ENCODE data around the gene CST8.
"Not testable (repeated sequence)": the region's sequence is repeated elsewhere in the genome, so short reads cannot be mapped to it uniquely, and the experiment has no call there.

The CST8 gene

GRCh38 chr20:23454816-23455215 lies 36.1 kb upstream of the CST8 start:
- Histone ChIP-seq H3K4me1 (ENCODE audit: control insufficient read depth, insufficient read depth, low read length) (no peaks in the 10 kb centered on the region), H3K27ac (ENCODE audit: low read depth, low read length) (no peak overlapping the region), H3K4me3 (ENCODE audit: low read length) (no peak overlapping the region), H3K9ac (ENCODE audit: low read length) (no peak overlapping the region), H3K27me3 (ENCODE audit: control insufficient read depth, insufficient read depth, low read length) (no peaks in the 10 kb centered on the region), H3K36me3 (ENCODE audit: control insufficient read depth, insufficient read depth, low read length) (no peaks in the 10 kb centered on the region)

GRCh38 chr20:23455639-23456038 lies 35.3 kb upstream of the CST8 start:
- Histone ChIP-seq H3K27ac (ENCODE audit: low read depth, low read length) (no peak overlapping the region), H3K4me3 (ENCODE audit: low read length) (no peak overlapping the region), H3K4me1 (ENCODE audit: control insufficient read depth, insufficient read depth, low read length) (no peaks in the 10 kb centered on the region), H3K36me3 (ENCODE audit: control insufficient read depth, insufficient read depth, low read length) (no peaks in the 10 kb centered on the region), H3K9ac (ENCODE audit: low read length) (no peak overlapping the region), H3K27me3 (ENCODE audit: control insufficient read depth, insufficient read depth, low read length) (no peaks in the 10 kb centered on the region)

GRCh38 chr20:23456409-23456808 lies 34.5 kb upstream of the CST8 start:
- no peak overlapping the region for H3K9ac ChIP-seq (ENCODE audit: low read length)
- H3K27ac ChIP-seq (ENCODE audit: low read depth, low read length): no peak overlapping the region
- H3K4me1 ChIP-seq (ENCODE audit: control insufficient read depth, insufficient read depth, low read length): no peaks in the 10 kb centered on the region
- no peaks in the 10 kb centered on the region for H3K36me3 ChIP-seq (ENCODE audit: control insufficient read depth, insufficient read depth, low read length)
- H3K4me3 ChIP-seq (ENCODE audit: low read length): no peak overlapping the region
- no peaks in the 10 kb centered on the region for H3K27me3 ChIP-seq (ENCODE audit: control insufficient read depth, insufficient read depth, low read length)

GRCh38 chr20:23456873-23457272 lies 34.0 kb upstream of the CST8 start:
- H3K9ac ChIP-seq (ENCODE audit: low read length): no peak overlapping the region

GRCh38 chr20:23459461-23460150 lies 31.3 kb upstream of the CST8 start:
- Histone ChIP-seq H3K4me3 (ENCODE audit: low read length) (no peak overlapping the region), H3K27ac (ENCODE audit: low read depth, low read length) (no peak overlapping the region), H3K9ac (ENCODE audit: low read length) (no peak overlapping the region), H3K27me3 (ENCODE audit: control insufficient read depth, insufficient read depth, low read length) (no peaks in the 10 kb centered on the region), H3K4me1 (ENCODE audit: control insufficient read depth, insufficient read depth, low read length) (no peaks in the 10 kb centered on the region), H3K36me3 (ENCODE audit: control insufficient read depth, insufficient read depth, low read length) (no peaks in the 10 kb centered on the region)

More at GRCh38 chr20:23456873-23457272, 34.0 kb upstream of the CST8 start:
- H3K36me3 ChIP-seq (ENCODE audit: control insufficient read depth, insufficient read depth, low read length): no peaks in the 10 kb centered on the region
- H3K4me3 ChIP-seq (ENCODE audit: low read length): no peak overlapping the region
- H3K27me3 ChIP-seq (ENCODE audit: control insufficient read depth, insufficient read depth, low read length): no peaks in the 10 kb centered on the region
- no peaks in the 10 kb centered on the region for H3K4me1 ChIP-seq (ENCODE audit: control insufficient read depth, insufficient read depth, low read length)
- H3K27ac ChIP-seq (ENCODE audit: low read depth, low read length): no peak overlapping the region

GRCh38 chr20:23461180-23461579 lies 29.7 kb upstream of the CST8 start:
- Histone ChIP-seq H3K27me3 (ENCODE audit: control insufficient read depth, insufficient read depth, low read length) (no peaks in the 10 kb centered on the region), H3K36me3 (ENCODE audit: control insufficient read depth, insufficient read depth, low read length) (no peaks in the 10 kb centered on the region), H3K27ac (ENCODE audit: low read depth, low read length) (no peak overlapping the region), H3K4me1 (ENCODE audit: control insufficient read depth, insufficient read depth, low read length) (no peaks in the 10 kb centered on the region), H3K4me3 (ENCODE audit: low read length) (no peak overlapping the region), H3K9ac (ENCODE audit: low read length) (no peak overlapping the region)

- H3K9ac ChIP-seq (ENCODE audit: low read length); H3K4me1 ChIP-seq (ENCODE audit: control insufficient read depth, insufficient read depth, low read length); H3K36me3 ChIP-seq (ENCODE audit: control insufficient read depth, insufficient read depth, low read length); H3K4me3 ChIP-seq (ENCODE audit: low read length); H3K27me3 ChIP-seq (ENCODE audit: control insufficient read depth, insufficient read depth, low read length); H3K27ac ChIP-seq (ENCODE audit: low read depth, low read length): not testable (repeated sequence)
These were observed 24.0 kb upstream of the CST8 start for GRCh38 chr20:23466961-23467360.

GRCh38 chr20:23472306-23472705 lies 18.6 kb upstream of the CST8 start:
- not testable (repeated sequence) for H3K27ac ChIP-seq (ENCODE audit: low read depth, low read length); H3K9ac ChIP-seq (ENCODE audit: low read length); H3K4me3 ChIP-seq (ENCODE audit: low read length); H3K36me3 ChIP-seq (ENCODE audit: control insufficient read depth, insufficient read depth, low read length); H3K27me3 ChIP-seq (ENCODE audit: control insufficient read depth, insufficient read depth, low read length); H3K4me1 ChIP-seq (ENCODE audit: control insufficient read depth, insufficient read depth, low read length)

- not testable (repeated sequence) for H3K4me3 ChIP-seq (ENCODE audit: low read length); H3K27me3 ChIP-seq (ENCODE audit: control insufficient read depth, insufficient read depth, low read length); H3K9ac ChIP-seq (ENCODE audit: low read length); H3K27ac ChIP-seq (ENCODE audit: low read depth, low read length); H3K36me3 ChIP-seq (ENCODE audit: control insufficient read depth, insufficient read depth, low read length); H3K4me1 ChIP-seq (ENCODE audit: control insufficient read depth, insufficient read depth, low read length)
These were observed 17.6 kb upstream of the CST8 start for GRCh38 chr20:23473293-23473692.

GRCh38 chr20:23475395-23475794 lies 15.5 kb upstream of the CST8 start:
- H3K27me3 ChIP-seq (ENCODE audit: control insufficient read depth, insufficient read depth, low read length): no peaks in the 10 kb centered on the region
- no peak overlapping the region for H3K9ac ChIP-seq (ENCODE audit: low read length)
- no peaks in the 10 kb centered on the region for H3K36me3 ChIP-seq (ENCODE audit: control insufficient read depth, insufficient read depth, low read length)
- no peak overlapping the region for H3K27ac ChIP-seq (ENCODE audit: low read depth, low read length)
- no peaks in the 10 kb centered on the region for H3K4me1 ChIP-seq (ENCODE audit: control insufficient read depth, insufficient read depth, low read length)
- H3K4me3 ChIP-seq (ENCODE audit: low read length): no peak overlapping the region

- Histone ChIP-seq H3K4me3 (ENCODE audit: low read length) (no peak overlapping the region), H3K36me3 (ENCODE audit: control insufficient read depth, insufficient read depth, low read length) (no peaks in the 10 kb centered on the region), H3K27me3 (ENCODE audit: control insufficient read depth, insufficient read depth, low read length) (no peaks in the 10 kb centered on the region), H3K9ac (ENCODE audit: low read length) (no peak overlapping the region), H3K4me1 (ENCODE audit: control insufficient read depth, insufficient read depth, low read length) (no peaks in the 10 kb centered on the region), H3K27ac (ENCODE audit: low read depth, low read length) (no peak overlapping the region)
These were observed 14.7 kb upstream of the CST8 start for GRCh38 chr20:23476015-23476754.

- Histone ChIP-seq H3K9ac (ENCODE audit: low read length) (no peak overlapping the region), H3K4me3 (ENCODE audit: low read length) (no peak overlapping the region), H3K27me3 (ENCODE audit: control insufficient read depth, insufficient read depth, low read length) (no peaks in the 10 kb centered on the region), H3K27ac (ENCODE audit: low read depth, low read length) (no peak overlapping the region), H3K36me3 (ENCODE audit: control insufficient read depth, insufficient read depth, low read length) (no peaks in the 10 kb centered on the region), H3K4me1 (ENCODE audit: control insufficient read depth, insufficient read depth, low read length) (no peaks in the 10 kb centered on the region)
These were observed 13.7 kb upstream of the CST8 start for GRCh38 chr20:23477223-23477622.

- H3K4me3 ChIP-seq (ENCODE audit: low read length): no peak overlapping the region
- H3K27ac ChIP-seq (ENCODE audit: low read depth, low read length): no peak overlapping the region
- H3K36me3 ChIP-seq (ENCODE audit: control insufficient read depth, insufficient read depth, low read length): no peaks in the 10 kb centered on the region
- no peaks in the 10 kb centered on the region for H3K4me1 ChIP-seq (ENCODE audit: control insufficient read depth, insufficient read depth, low read length)
- no peak overlapping the region for H3K9ac ChIP-seq (ENCODE audit: low read length)
- H3K27me3 ChIP-seq (ENCODE audit: control insufficient read depth, insufficient read depth, low read length): no peaks in the 10 kb centered on the region
These were observed 11.9 kb upstream of the CST8 start for GRCh38 chr20:23479043-23479442.

Measured in rectal smooth muscle tissue (tissue), 1 donor.